Measurements from ENCODE around the gene STK39. TPM values are rescaled to one million over a fixed set of nuclear protein-coding genes. Genes with fewer than 3 reads are reported as not detected.

Gene STK39
- total RNA-seq, 1 experiment from 2014 or later, result 2.9 TPM

DNA sequence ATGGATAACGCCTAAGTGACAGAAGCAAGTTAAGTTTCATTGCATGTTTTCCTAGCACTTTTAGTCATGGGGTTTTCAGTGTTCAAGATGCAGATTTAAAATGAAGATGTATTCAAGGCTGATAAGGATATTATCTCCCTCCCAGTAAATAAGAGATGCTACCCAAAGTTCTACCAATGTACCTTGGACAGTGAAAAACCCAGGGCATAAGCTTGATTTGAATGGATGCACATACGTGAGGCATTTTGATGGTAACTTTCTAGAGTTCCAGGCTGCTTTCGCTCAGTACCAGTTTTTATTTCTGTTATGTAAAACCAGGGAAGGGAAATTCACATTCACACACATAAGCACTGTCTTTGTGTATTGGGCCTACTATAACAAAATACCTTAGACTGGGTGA is 90.3 kb downstream of the STK39 start:
- Histone ChIP-seq H3K4me3 (ENCODE audit: low read depth, low read length) (no peak overlapping the region), H3K36me3 (ENCODE audit: control insufficient read depth, insufficient read depth, low read length) (no peaks in the 10 kb centered on the region), H3K9me3 (no peaks in the 10 kb centered on the region), H3K4me1 (no peaks in the 10 kb centered on the region), H3K27me3 (replicated peaks; ENCODE audit: control insufficient read depth, insufficient read depth, low read length) (no peaks in the 10 kb centered on the region)
- Mint-ChIP-seq H3K4me3 (ENCODE audit: unreplicated experiment) (no peak overlapping the region), H3K36me3 (ENCODE audit: insufficient read depth, unreplicated experiment) (no peaks in the 10 kb centered on the region), H3K9me3 (ENCODE audit: unreplicated experiment) (no peaks in the 10 kb centered on the region), H3K4me1 (ENCODE audit: low read depth, unreplicated experiment) (no peaks in the 10 kb centered on the region), H3K27me3 (ENCODE audit: insufficient read depth, unreplicated experiment) (no peaks in the 10 kb centered on the region), H3K27ac (ENCODE audit: unreplicated experiment) (no peak overlapping the region)
- ChIA-PET CTCF (no interaction called here), POLR2A (no interaction called here)
- intact Hi-C loops (cut with micrococcal nuclease; ENCODE audit: unreplicated experiment), result no loop called here
- DNase-seq, result no peak
- BruUV-seq (replicated peaks), result no TSS peak
- TF ChIP-seq CTCF (IDR thresholded peaks at IDR 0.05; ENCODE audit: insufficient read depth in 1 of 2, low read depth in 1 of 2, low read length in 1 of 2, severe bottlenecking in 1 of 2, unreplicated experiment in 1 of 2), result no peak

GRCh38 chr2:168156661-168157060 is 90.7 kb downstream of the STK39 start:
- H3K27me3 ChIP-seq (replicated peaks; ENCODE audit: control insufficient read depth, insufficient read depth, low read length), result no peaks in the 10 kb centered on the region
- H3K4me1 Mint-ChIP-seq (ENCODE audit: low read depth, unreplicated experiment), result no peaks in the 10 kb centered on the region
- no peak overlapping the region for H3K4me3 Mint-ChIP-seq (ENCODE audit: unreplicated experiment)
- ChIA-PET POLR2A (no interaction called here), CTCF (interaction anchor here (1.3 kb wide), 1 partner anchor 180 kb away, joined by 4 read pairs; no protein-coding TSS in a partner anchor)
- no peaks in the 10 kb centered on the region for H3K27me3 Mint-ChIP-seq (ENCODE audit: insufficient read depth, unreplicated experiment)
- BruUV-seq (replicated peaks), result no TSS peak
- H3K27ac Mint-ChIP-seq (ENCODE audit: unreplicated experiment), result no peak overlapping the region
- intact Hi-C loops (cut with micrococcal nuclease; ENCODE audit: unreplicated experiment), result no loop called here
- H3K9me3 ChIP-seq, result no peaks in the 10 kb centered on the region
- DNase-seq, result no peak
- H3K4me3 ChIP-seq (ENCODE audit: low read depth, low read length), result no peak overlapping the region
- no peaks in the 10 kb centered on the region for H3K4me1 ChIP-seq
- H3K36me3 ChIP-seq (ENCODE audit: control insufficient read depth, insufficient read depth, low read length), result no peaks in the 10 kb centered on the region
- H3K36me3 Mint-ChIP-seq (ENCODE audit: insufficient read depth, unreplicated experiment), result no peaks in the 10 kb centered on the region
- H3K9me3 Mint-ChIP-seq (ENCODE audit: unreplicated experiment), result no peaks in the 10 kb centered on the region
- TF ChIP-seq CTCF (IDR thresholded peaks at IDR 0.05; ENCODE audit: insufficient read depth in 1 of 2, low read depth in 1 of 2, low read length in 1 of 2, severe bottlenecking in 1 of 2, unreplicated experiment in 1 of 2), result no peak

GRCh38 chr2:168155680-168156079 is 91.7 kb downstream of the STK39 start:
- POLR2A ChIA-PET, result interaction anchor here (0.6 kb wide), 1 partner anchor 305 kb away, joined by 3 read pairs; no protein-coding TSS in a partner anchor
- Mint-ChIP-seq H3K9me3 (ENCODE audit: unreplicated experiment) (no peaks in the 10 kb centered on the region), H3K36me3 (ENCODE audit: insufficient read depth, unreplicated experiment) (no peaks in the 10 kb centered on the region)

More at GRCh38 chr2:168155680-168156079, 91.7 kb downstream of the STK39 start:
- H3K27ac Mint-ChIP-seq (ENCODE audit: unreplicated experiment), result no peak overlapping the region
- intact Hi-C loops (cut with micrococcal nuclease; ENCODE audit: unreplicated experiment), result no loop called here
- Histone ChIP-seq H3K27me3 (replicated peaks; ENCODE audit: control insufficient read depth, insufficient read depth, low read length) (no peaks in the 10 kb centered on the region), H3K4me3 (ENCODE audit: low read depth, low read length) (no peak overlapping the region), H3K36me3 (ENCODE audit: control insufficient read depth, insufficient read depth, low read length) (no peaks in the 10 kb centered on the region), H3K4me1 (no peaks in the 10 kb centered on the region), H3K9me3 (no peaks in the 10 kb centered on the region)
- H3K4me1 Mint-ChIP-seq (ENCODE audit: low read depth, unreplicated experiment), result no peaks in the 10 kb centered on the region
- BruUV-seq (replicated peaks), result no TSS peak
- H3K27me3 Mint-ChIP-seq (ENCODE audit: insufficient read depth, unreplicated experiment), result no peaks in the 10 kb centered on the region
- CTCF ChIA-PET, result interaction anchor here (1.3 kb wide), 1 partner anchor 181 kb away, joined by 4 read pairs; no protein-coding TSS in a partner anchor
- TF ChIP-seq CTCF (IDR thresholded peaks at IDR 0.05; ENCODE audit: insufficient read depth in 1 of 2, low read depth in 1 of 2, low read length in 1 of 2, severe bottlenecking in 1 of 2, unreplicated experiment in 1 of 2), result no peak
- no peak overlapping the region for H3K4me3 Mint-ChIP-seq (ENCODE audit: unreplicated experiment)
- no peak for DNase-seq

Measured in Caco-2 (cell line).